K562 (cell line): Measurements from ENCODE around the gene ZNF330. TPM values are rescaled to one million over a fixed set of nuclear protein-coding genes. Genes with fewer than 3 reads are reported as not detected.

ENCODE experiments used
- ATAC-seq: fragments of 200-7000 bp; cut with Tn5 transposase; 3 replicates; pipeline ENCODE4 v1.9.1; 2020; ENCODE audit warnings: moderate library complexity
- BruUV-seq: library from RNA; stranded (reverse); fragments of 400-500 nt; replicated peaks from 2 replicates; lab custom pipeline; 2021; lab: Mats Ljungman, UMichigan
- CTCF ChIA-PET: fragments of 300-600 bp; formaldehyde crosslinking; extraction: SDS; loops from one replicate; lab custom pipeline; 2021; ENCODE audit warnings: low intra/inter-chr PET ratio; lab: Yijun Ruan, JAX
- POLR2A ChIA-PET: fragments of 300-600, 350-650 bp; sonication (Branson Sonifier 250); formaldehyde crosslinking; extraction: SDS; loops from one replicate; lab custom pipeline; 2021; ENCODE audit warnings: antibody characterized with exemption, inconsistent platforms; lab: Yijun Ruan, JAX
- DNase-seq, 4 experiments: peaks; one replicate each; pipeline versions ENCODE4 v3.0.0 to v3.0.0-alpha.2; 2011 to 2018; ENCODE audit warnings: low spot score in 3 of 4, mixed read lengths in 3 of 4; ENCODE audit errors: extremely low read depth in 1 of 4
- FAIRE-seq: peaks from 2 replicates; lab custom pipeline; 2011; peaks lifted over from hg19 to GRCh38; lab: Jason Lieb, UNC
- H2AFZ ChIP-seq: 2 replicates; pipeline ENCODE4 v1.6.0; 2011; ENCODE audit warnings: low read depth, low read length, control low read depth, inconsistent platforms
- H3K27ac ChIP-seq: fragments of 200-600 bp; 3 replicates; pipeline ENCODE4 v1.8.0; 2011; ENCODE audit warnings: low read depth, mild to moderate bottlenecking, control low read depth, inconsistent platforms, low read length, moderate library complexity, mixed read lengths; ENCODE audit errors: extremely low read depth
- H3K27me3 ChIP-seq, 2 experiments: fragments of 300-600 bp in 1 of 2; 2 replicates in 1 of 2; 3 replicates in 1 of 2; pipeline versions ENCODE4 v1.6.0 to v1.8.0; 2011; ENCODE audit warnings: inconsistent platforms in 2 of 2, low read length in 2 of 2, mild to moderate bottlenecking in 1 of 2, mixed read lengths in 1 of 2, moderate library complexity in 1 of 2; ENCODE audit not compliant: control insufficient read depth in 2 of 2, insufficient read depth in 2 of 2
- H3K36me3 ChIP-seq: fragments of 300-600 bp; 3 replicates; pipeline ENCODE4 v1.8.0; 2011; ENCODE audit warnings: mild to moderate bottlenecking, low read length, inconsistent platforms; ENCODE audit not compliant: control insufficient read depth, insufficient read depth
- H3K4me1 ChIP-seq, 2 experiments: fragments of 200-600 bp in 1 of 2; replicated peaks in 1 of 2; 2 replicates in 1 of 2; 3 replicates in 1 of 2; pipeline versions ENCODE4 v1.5.1 to v1.8.0; 2011; ENCODE audit warnings: inconsistent platforms in 2 of 2, low read length in 2 of 2, mild to moderate bottlenecking in 1 of 2, mixed read lengths in 1 of 2, moderate library complexity in 1 of 2; ENCODE audit not compliant: control insufficient read depth in 2 of 2, insufficient read depth in 2 of 2
- H3K4me2 ChIP-seq: 2 replicates; pipeline ENCODE4 v1.6.1; 2011; ENCODE audit warnings: low read length, control low read depth, inconsistent platforms, mixed read lengths; ENCODE audit not compliant: insufficient read depth
- H3K4me3 ChIP-seq: fragments of 200-600 bp; sonication (generic), shearing (Covaris generic); 2 replicates; pipeline ENCODE4 v1.5.1; 2016; ENCODE audit warnings: control low read depth, inconsistent platforms
- H3K79me2 ChIP-seq: fragments of 200-600 bp; 3 replicates; pipeline ENCODE4 v1.8.0; 2011; ENCODE audit warnings: low read length, inconsistent platforms; ENCODE audit not compliant: control insufficient read depth, insufficient read depth
- H3K9ac ChIP-seq, 2 experiments: 2 replicates each; pipeline versions ENCODE4 v1.6.0 to v1.6.1; 2011; ENCODE audit warnings: low read depth in 2 of 2, low read length in 2 of 2, control low read depth in 1 of 2, inconsistent platforms in 1 of 2, mild to moderate bottlenecking in 1 of 2, mixed read lengths in 1 of 2; ENCODE audit not compliant: insufficient read depth in 1 of 2
- H3K9me1 ChIP-seq: one replicate; pipeline ENCODE4 v1.6.0; 2011; ENCODE audit warnings: inconsistent platforms, mild to moderate bottlenecking, low read length, moderate library complexity; ENCODE audit not compliant: control insufficient read depth, insufficient read depth
- H3K9me3 ChIP-seq: replicated peaks from 2 replicates; pipeline ENCODE4 v1.5.1; 2011; ENCODE audit warnings: low read depth, low read length, inconsistent platforms; ENCODE audit not compliant: control insufficient read depth, insufficient read depth
- H4K20me1 ChIP-seq: replicated peaks from 2 replicates; pipeline ENCODE4 v1.6.1; 2011; ENCODE audit warnings: low read length, inconsistent platforms, mixed read lengths; ENCODE audit not compliant: control insufficient read depth, insufficient read depth
- BCOR ChIP-seq: fragments of 450-650 bp; IDR thresholded peaks from 2 replicates; pipeline ENCODE4 v1.6.1; 2016
- CEBPZ ChIP-seq: fragments of 150-350 bp; IDR thresholded peaks from 2 replicates; pipeline ENCODE4 v1.6.1; 2014; ENCODE audit warnings: low read depth, mild to moderate bottlenecking, low read length, borderline replicate concordance
- FOXP4 ChIP-seq: sonication (generic); formaldehyde crosslinking; IDR thresholded peaks from 2 replicates; pipeline ENCODE4 v1.8.0; 2022; ENCODE audit warnings: mild to moderate bottlenecking, missing genetic modification reagents, borderline replicate concordance
- MECOM ChIP-seq: fragments of 250-450 bp; sonication (Bioruptor Pico); IDR thresholded peaks from 2 replicates; pipeline ENCODE4 v1.8.0; 2022; ENCODE audit warnings: inconsistent platforms
- RFX7 ChIP-seq: fragments of 250-450 bp; sonication (Bioruptor Pico); IDR thresholded peaks from 2 replicates; pipeline ENCODE4 v1.5.1; 2021; ENCODE audit warnings: mild to moderate bottlenecking
- SRSF9 ChIP-seq: fragments of 200-400 bp; formaldehyde crosslinking; IDR thresholded peaks from 2 replicates; pipeline ENCODE4 v1.6.1; 2017; ENCODE audit warnings: low read depth, low read length, borderline replicate concordance
- TAF7 ChIP-seq: fragments of 450-650 bp; IDR thresholded peaks from 2 replicates; pipeline ENCODE4 v1.6.1; 2016; ENCODE audit warnings: missing genetic modification characterization, missing compliant biosample characterization
- TSHZ1 ChIP-seq: fragments of 250-450 bp; sonication (Bioruptor Pico); IDR thresholded peaks from 2 replicates; pipeline ENCODE4 v1.4.0; 2020; ENCODE audit warnings: mild to moderate bottlenecking, moderate library complexity
- WGBS: fragments of 100-300 bp; shearing (Covaris generic); methylation state at CpG from one replicate; pipeline ENCODE4 v1.1.6; 2016; ENCODE audit warnings: low coverage, mixed read lengths; ENCODE audit not compliant: insufficient coverage; ENCODE audit errors: missing lambda C conversion rate; 5-methylcytosine and 5-hydroxymethylcytosine counted together
- in situ Hi-C: fragments of 300-500 bp; cut with MboI; formaldehyde crosslinking; loops from 4 replicates; pipeline ENCODE4 v1.15.0; 2018; ENCODE audit warnings: inconsistent platforms, mixed read lengths
- intact Hi-C: fragments of 100-400 bp; cut with micrococcal nuclease; formaldehyde crosslinking; loops from 2 replicates; pipeline ENCODE4 v1.14.2; 2022
- polyA plus RNA-seq, 8 experiments: library from polyadenylated mRNA; depleted of rRNA in 4 of 8; stranded (reverse) in 5 of 8; unstranded in 3 of 8; fragments of >200 nt; fragmentation: Nextera tagmentation in 2 of 8; fragmentation: Illumina TruSeq in 1 of 8; extraction: Ambion mirVana in 2 of 8; extraction: Trizol in 1 of 8; gene quantifications; 2 replicates each; pipeline versions ENCODE4 v1.2.1 to v1.2.3, GENCODE V29; 2011 to 2014; ENCODE audit warnings: inconsistent platforms in 1 of 8, missing spikeins in 1 of 8
- total RNA-seq, 7 experiments: library from RNA; depleted of rRNA in 6 of 7; stranded (reverse); fragments of >200 nt in 6 of 7; fragmentation: Illumina TruSeq in 2 of 7; extraction: Trizol in 2 of 7; gene quantifications; 2 replicates each; pipeline versions ENCODE4 v1.2.1 to v1.2.3, GENCODE V29; 2011 to 2021; ENCODE audit warnings: low replicate concordance in 1 of 7

The ZNF330 gene
- total and polyA plus RNA-seq, 9 of the 15 experiments (the other 6 are each of a cell fraction or from before 2014, with no cell fraction given), result 70.0 to 115 (median 92.0) TPM

GRCh38 chr4:141179474-141180373, 41.0 kb upstream of the ZNF330 start:
- Histone ChIP-seq H3K36me3 (no peaks in the 10 kb centered on the region), H3K9ac (no peak overlapping the region), H3K27ac (no peak overlapping the region), H3K79me2 (no peaks in the 10 kb centered on the region), H3K9me3 (no peaks in the 10 kb centered on the region), H3K4me2 (no peak overlapping the region), H4K20me1 (no peaks in the 10 kb centered on the region), H3K4me1 (no peaks in the 10 kb centered on the region), H3K9me1 (no peaks in the 10 kb centered on the region), H3K27me3 (no peaks in the 10 kb centered on the region), H3K4me3 (no peak overlapping the region), H2AFZ (no peak overlapping the region)
- DNase-seq (no peak), FAIRE-seq (no peak), ATAC-seq (no peak)
- TF ChIP-seq TAF7 (tag) (no peak), SRSF9 (no peak), RFX7 (CRISPR knock-in tag) (no peak), TSHZ1 (CRISPR knock-in tag) (no peak), MECOM (no peak), CEBPZ (no peak), BCOR (no peak), FOXP4 (CRISPR knock-in tag) (no peak)
- POLR2A ChIA-PET, result no interaction called here
- intact Hi-C loops (no loop called here), in situ Hi-C loops (no loop called here)
- under 1% methylated on average over 8 of the region's 8 CpGs for WGBS
- no TSS peak for BruUV-seq
- CTCF ChIA-PET, result no interaction called here
